ENCODE data around the gene PXDN. TPM values are rescaled to one million over a fixed set of nuclear protein-coding genes. Genes with fewer than 3 reads are reported as not detected.

PXDN gene
- total and polyA plus RNA-seq, 8 donors = 2.0 to 21.1 (median 4.2) TPM

- no peaks in the 10 kb centered on the region for H3K36me3 ChIP-seq
- no peak for DNase-seq
- H3K4me3 ChIP-seq = no peak overlapping the region
- intact Hi-C loops (cut with DNase I) = loop anchor here in 1 of 3 donors (10.0 kb wide), 1 partner anchor 150 kb away; the partner anchor contains the start of gene PXDN
- H3K27ac ChIP-seq = no peak overlapping the region
- 88 to 91% methylated on average over 14 of the region's 14 CpGs for WGBS, 2 donors
- H3K4me1 ChIP-seq = no peaks in the 10 kb centered on the region
- H3K27me3 ChIP-seq = no peaks in the 10 kb centered on the region
- no peak for ATAC-seq
- no peak for FAIRE-seq
- TF ChIP-seq CTCF (IDR thresholded peaks at IDR 0.05) = no peak
- no peaks in the 10 kb centered on the region for H3K9me3 ChIP-seq
These were observed 149.0 kb downstream of the PXDN start for GRCh38 chr2:1595274-1595673.

DNA sequence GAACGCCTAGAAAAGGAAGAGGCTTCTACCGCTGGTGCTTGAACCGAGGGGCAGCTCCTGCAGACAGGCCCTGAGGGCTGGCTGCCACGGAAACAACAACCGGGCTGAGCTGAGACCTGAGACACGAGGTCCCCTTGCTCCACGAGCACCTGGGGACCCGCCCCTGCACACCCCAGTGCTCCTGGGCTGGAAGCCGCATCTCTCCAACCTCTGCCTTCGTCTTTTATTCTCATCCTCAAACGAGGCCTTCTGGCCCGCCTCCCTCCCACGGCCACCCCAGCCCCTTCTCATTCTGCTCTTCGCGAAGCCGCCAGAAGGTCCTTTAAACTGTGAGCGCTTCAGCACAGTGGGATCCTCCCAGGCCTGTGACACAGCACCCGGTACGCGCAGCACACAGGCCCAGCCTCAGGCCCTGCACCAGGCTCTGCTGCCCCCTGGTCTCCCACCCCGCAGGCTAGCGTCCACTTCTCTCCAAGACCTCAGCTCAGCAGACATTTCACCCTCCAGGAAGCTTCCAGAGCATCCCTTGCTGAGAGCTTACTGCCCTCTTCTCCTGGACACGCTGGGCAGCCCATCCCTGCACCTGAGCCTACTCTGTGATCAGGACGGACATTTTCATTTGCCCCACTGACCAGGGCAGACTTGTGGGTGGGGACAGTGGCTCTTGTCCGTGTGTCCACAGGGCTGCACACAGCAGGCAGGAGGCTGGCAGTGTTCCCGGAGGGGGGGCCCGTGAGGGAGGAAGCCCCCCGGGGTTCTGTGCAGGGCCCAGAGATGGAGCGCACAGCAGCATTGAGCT, 149.7 kb downstream of the PXDN start:
- no peak overlapping the region for H3K27ac ChIP-seq
- 76 to 81% methylated on average over 29 of the region's 29 CpGs for WGBS, 2 donors
- H3K4me3 ChIP-seq = no peak overlapping the region
- intact Hi-C loops (cut with DNase I) = loop anchor here in 1 of 3 donors (10.0 kb wide), 1 partner anchor 150 kb away; the partner anchor contains the start of gene PXDN
- DNase-seq (no peak), ATAC-seq (no peak), FAIRE-seq (no peak)
- H3K4me1 ChIP-seq = no peaks in the 10 kb centered on the region
- no peaks in the 10 kb centered on the region for H3K36me3 ChIP-seq
- no peak for TF ChIP-seq CTCF (IDR thresholded peaks at IDR 0.05)
- no peaks in the 10 kb centered on the region for H3K27me3 ChIP-seq
- no peaks in the 10 kb centered on the region for H3K9me3 ChIP-seq

DNA sequence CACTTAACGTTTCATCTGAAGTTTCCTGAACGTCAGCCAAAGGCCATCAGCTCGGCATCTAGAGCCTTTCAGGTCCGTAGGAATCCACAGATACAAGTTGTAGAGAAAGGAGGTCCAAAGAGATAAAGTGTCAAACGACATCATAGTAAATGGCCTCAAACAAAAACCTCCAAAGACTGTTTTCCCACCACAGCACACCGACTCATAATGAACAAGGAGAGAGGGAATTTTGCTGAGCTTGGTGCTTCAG, 150.3 kb downstream of the PXDN start:
- H3K36me3 ChIP-seq = no peaks in the 10 kb centered on the region
- WGBS, 2 donors = 52 to 66% methylated on average over 6 of the region's 6 CpGs
- H3K27me3 ChIP-seq = no peaks in the 10 kb centered on the region
- no peak for FAIRE-seq
- H3K4me1 ChIP-seq = no peaks in the 10 kb centered on the region
- H3K4me3 ChIP-seq = no peak overlapping the region
- H3K27ac ChIP-seq = no peak overlapping the region
- intact Hi-C loops (cut with DNase I) = loop anchor here in 1 of 3 donors (10.0 kb wide), 1 partner anchor 151 kb away; the partner anchor contains the start of gene PXDN
- H3K9me3 ChIP-seq = no peaks in the 10 kb centered on the region
- ATAC-seq = no peak
- DNase-seq = no peak
- no peak for TF ChIP-seq CTCF (IDR thresholded peaks at IDR 0.05)

DNA sequence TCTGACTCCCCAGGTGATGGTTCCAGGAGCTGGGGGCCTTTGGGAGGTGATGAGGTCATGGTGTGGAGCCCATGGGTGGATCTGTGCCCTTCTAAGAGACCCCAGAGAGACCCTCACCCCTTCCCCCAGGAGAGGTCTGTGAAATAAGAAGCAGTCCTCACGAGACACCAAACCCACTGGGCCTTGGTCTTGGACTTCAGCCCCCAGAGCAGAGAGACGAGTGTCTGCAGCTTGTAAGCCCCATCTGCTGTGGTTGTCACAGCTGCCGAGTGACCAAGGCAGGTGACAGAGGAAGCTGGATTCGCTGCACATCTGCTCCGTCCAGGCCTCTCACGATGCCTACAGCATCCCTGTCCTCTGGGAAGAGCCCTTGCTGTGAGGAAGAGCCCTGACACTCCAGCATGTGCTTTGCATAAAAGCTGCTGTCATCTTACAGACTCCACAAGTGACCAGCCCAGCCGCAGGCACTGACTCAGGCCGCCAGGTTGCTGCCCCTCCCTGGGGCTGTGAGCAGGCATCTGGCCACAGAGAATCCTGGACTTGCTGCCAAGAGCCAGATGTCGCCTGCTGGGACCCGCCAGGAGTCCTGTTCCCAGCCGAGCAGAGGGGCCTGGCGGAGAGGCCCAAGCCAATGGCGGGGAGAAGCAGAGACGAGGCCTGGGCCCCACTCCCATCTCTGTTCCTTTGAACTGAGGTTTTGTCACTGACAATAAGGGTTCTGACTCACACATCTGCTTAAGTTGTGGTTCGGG, 150.8 kb downstream of the PXDN start:
- FAIRE-seq = no peak
- Histone ChIP-seq H3K4me3 (no peak overlapping the region), H3K9me3 (no peaks in the 10 kb centered on the region), H3K36me3 (no peaks in the 10 kb centered on the region), H3K27me3 (no peaks in the 10 kb centered on the region), H3K27ac (no peak overlapping the region), H3K4me1 (no peaks in the 10 kb centered on the region)
- WGBS, 2 donors = 63 to 77% methylated on average over 15 of the region's 15 CpGs
- intact Hi-C loops (cut with DNase I) = loop anchor here in 1 of 3 donors (10.0 kb wide), 1 partner anchor 151 kb away; the partner anchor contains the start of gene PXDN
- no peak for TF ChIP-seq CTCF (IDR thresholded peaks at IDR 0.05)
- ATAC-seq = peak in 2 of 4 donors; percentile 26 to 33
- peak in 1 of 6 donors; percentile 61 for DNase-seq
